ENCODE data around the gene CAVIN3. TPM values are rescaled to one million over a fixed set of nuclear protein-coding genes. Genes with fewer than 3 reads are reported as not detected.
A peak's percentile ranks its signal among the peaks of the same experiment; 100 is the strongest.

The CAVIN3 gene
- total RNA-seq, 1 donor from 2014 or later = 35.0 TPM

DNA sequence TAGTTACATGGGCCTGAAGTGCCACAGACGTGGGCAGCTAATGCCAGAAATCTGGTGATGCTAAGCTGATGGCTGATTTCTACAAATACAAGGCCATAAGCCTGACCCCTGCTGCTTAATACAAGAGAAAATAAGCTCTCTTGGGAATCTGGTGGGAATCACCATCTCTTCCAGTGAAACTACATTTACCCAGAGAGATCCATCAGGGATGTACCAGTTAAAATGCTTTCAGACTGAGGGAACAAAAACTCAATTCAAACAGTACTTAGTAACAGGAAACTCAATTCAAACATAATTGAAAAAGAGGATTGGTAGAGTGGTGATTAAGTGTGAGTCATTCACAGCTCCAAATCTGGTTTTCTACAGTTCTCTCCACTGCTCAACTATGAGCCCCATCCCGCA is 1.7 kb upstream of the CAVIN3 start:
- TF ChIP-seq, protein P1, sequence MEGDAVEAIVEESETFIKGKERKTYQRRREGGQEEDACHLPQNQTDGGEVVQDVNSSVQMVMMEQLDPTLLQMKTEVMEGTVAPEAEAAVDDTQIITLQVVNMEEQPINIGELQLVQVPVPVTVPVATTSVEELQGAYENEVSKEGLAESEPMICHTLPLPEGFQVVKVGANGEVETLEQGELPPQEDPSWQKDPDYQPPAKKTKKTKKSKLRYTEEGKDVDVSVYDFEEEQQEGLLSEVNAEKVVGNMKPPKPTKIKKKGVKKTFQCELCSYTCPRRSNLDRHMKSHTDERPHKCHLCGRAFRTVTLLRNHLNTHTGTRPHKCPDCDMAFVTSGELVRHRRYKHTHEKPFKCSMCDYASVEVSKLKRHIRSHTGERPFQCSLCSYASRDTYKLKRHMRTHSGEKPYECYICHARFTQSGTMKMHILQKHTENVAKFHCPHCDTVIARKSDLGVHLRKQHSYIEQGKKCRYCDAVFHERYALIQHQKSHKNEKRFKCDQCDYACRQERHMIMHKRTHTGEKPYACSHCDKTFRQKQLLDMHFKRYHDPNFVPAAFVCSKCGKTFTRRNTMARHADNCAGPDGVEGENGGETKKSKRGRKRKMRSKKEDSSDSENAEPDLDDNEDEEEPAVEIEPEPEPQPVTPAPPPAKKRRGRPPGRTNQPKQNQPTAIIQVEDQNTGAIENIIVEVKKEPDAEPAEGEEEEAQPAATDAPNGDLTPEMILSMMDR (IDR thresholded peaks at IDR 0.05; ENCODE audit: insufficient read depth, low read length, severe bottlenecking) = no peak
- peaks cover 2% of the 10 kb centered on the region for H3K27me3 ChIP-seq (ENCODE audit: control insufficient read depth, insufficient read depth, low read length)
- H3K36me3 ChIP-seq (ENCODE audit: control insufficient read depth, insufficient read depth, low read length) = no peaks in the 10 kb centered on the region
- peak; percentile 89 for DNase-seq (ENCODE audit: low read depth)
- FAIRE-seq = no peak
- no peak overlapping the region for H3K4me3 ChIP-seq (ENCODE audit: low read depth, low read length)

DNA sequence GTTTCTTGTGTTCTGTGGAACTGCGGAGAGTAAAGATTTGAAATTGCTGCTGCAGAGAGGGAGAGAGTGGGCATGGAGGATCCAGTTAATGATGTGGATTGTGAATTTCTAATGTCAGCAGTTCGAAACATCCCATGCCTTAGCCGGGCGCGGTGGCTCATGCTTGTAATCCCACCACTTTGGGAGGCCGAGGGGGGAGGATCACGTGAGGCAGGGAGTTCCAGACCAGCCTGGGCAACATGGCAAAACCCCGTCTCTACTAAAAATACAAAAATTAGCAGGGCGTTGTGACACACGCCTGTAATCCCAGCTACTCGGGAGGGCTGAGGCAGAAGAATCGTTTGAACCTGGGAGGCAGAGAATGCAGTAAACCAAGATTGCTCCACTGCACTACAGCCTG is 1.1 kb upstream of the CAVIN3 start:
- Histone ChIP-seq H3K36me3 (ENCODE audit: control insufficient read depth, insufficient read depth, low read length) (no peaks in the 10 kb centered on the region), H3K4me3 (ENCODE audit: low read depth, low read length) (no peak overlapping the region), H3K27me3 (ENCODE audit: control insufficient read depth, insufficient read depth, low read length) (peaks cover 2% of the 10 kb centered on the region)
- TF ChIP-seq, protein P1 (IDR thresholded peaks at IDR 0.05; ENCODE audit: insufficient read depth, low read length, severe bottlenecking) = no peak
- no peak for DNase-seq (ENCODE audit: low read depth)
- FAIRE-seq = no peak

DNA sequence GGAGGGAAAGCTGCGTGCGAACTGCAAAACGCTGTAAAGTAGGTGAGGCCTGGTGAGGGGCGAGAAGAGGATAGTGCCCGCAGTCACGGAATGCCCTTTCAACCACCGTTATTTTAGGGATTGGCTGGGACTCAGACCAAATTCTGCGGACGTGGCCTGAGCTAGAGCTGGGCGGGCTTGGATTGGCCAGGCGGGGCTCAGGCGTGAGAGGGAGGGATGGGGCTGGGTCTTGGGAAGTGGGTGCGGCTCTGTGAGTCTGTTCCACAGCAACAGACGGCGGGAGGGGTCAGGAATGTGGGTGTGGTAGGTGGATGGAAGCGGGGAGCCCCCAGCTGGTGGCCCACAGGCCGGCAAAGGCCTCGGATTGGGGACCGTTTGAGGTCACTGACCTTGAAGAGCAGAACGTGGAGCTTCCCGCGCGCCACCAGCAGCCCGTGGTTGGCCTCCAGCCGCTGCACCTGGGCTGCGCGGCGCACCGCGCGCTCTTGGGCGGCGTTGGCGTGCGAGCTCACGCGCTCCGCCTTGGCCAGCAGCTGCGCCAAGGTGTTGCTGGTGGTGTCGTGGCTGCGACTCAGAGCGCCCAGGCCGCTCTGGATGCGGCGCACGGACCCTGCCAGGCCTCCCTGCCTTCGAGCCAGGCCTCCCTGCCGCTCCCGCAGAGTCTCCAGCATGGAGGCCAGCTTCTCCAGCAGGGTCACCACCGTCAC is 444 bp downstream of the CAVIN3 start:
- no peaks in the 10 kb centered on the region for H3K27me3 ChIP-seq (ENCODE audit: control insufficient read depth, insufficient read depth, low read length)
- H3K4me3 ChIP-seq (ENCODE audit: low read depth, low read length) = peak overlapping the region; percentile 59
- TF ChIP-seq, protein P1 (IDR thresholded peaks at IDR 0.05; ENCODE audit: insufficient read depth, low read length, severe bottlenecking) = no peak
- DNase-seq (ENCODE audit: low read depth) (peak; percentile 83), FAIRE-seq (no peak)
- H3K36me3 ChIP-seq (ENCODE audit: control insufficient read depth, insufficient read depth, low read length) = no peaks in the 10 kb centered on the region

DNA sequence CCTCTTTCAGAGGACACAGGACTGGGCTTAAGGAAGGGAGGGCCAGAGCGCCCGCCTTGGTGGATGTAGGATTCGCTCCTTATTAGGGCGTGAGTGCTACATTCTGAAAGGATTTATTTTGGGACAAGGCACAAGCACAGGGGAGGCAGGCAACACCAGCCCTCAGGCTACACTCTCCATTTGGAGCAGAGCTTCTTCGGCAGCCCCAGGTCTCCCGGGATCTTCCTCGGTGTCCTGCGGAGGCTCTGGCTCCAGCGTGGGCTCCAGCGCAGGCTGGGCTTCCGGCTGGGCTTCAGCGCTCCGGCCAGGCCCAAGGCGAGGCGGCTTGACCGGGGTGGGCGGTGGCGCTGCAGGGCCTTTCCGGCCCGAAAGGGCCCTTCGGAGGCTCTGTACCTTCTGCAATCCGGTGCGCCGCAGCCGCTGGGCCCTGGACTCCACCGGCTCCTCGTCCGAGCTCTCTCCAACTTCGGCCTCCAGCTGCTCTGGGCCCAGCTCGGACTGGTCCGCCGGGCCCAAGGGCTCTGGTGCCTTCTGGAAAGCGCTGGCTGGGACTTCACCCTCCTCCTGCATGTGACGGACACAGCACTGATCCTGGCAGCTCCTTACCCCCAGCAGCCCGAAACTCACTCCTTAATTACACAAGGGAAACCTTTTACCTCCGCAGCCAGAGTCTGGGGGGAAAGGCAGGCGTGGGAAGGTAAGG is 1.1 kb downstream of the CAVIN3 start:
- FAIRE-seq (no peak), DNase-seq (ENCODE audit: low read depth) (peak; percentile 11)
- Histone ChIP-seq H3K27me3 (ENCODE audit: control insufficient read depth, insufficient read depth, low read length) (no peaks in the 10 kb centered on the region), H3K4me3 (ENCODE audit: low read depth, low read length) (peak overlapping the region; percentile 59), H3K36me3 (ENCODE audit: control insufficient read depth, insufficient read depth, low read length) (no peaks in the 10 kb centered on the region)
- TF ChIP-seq, protein P1 (IDR thresholded peaks at IDR 0.05; ENCODE audit: insufficient read depth, low read length, severe bottlenecking) = peak; percentile 10

DNA sequence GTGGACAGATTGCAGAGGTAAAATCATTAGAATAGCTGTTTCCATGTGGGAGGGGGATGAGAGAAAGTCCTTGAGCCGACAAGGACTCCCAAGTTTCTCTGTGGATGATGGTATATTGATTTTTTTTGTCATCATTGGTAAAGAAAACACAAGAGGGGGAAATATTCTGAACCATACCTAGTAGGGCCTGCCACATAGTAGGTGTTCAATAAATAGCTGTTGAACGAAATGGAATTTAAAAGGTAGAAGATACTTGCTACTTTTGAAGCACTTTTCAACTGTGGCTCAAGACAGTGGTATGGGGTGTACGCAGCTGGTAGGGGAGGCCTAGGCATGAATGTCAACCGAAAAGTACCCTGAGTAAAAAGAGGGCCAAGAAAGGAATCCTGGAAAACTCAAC is 2.1 kb downstream of the CAVIN3 start:
- DNase-seq (ENCODE audit: low read depth) = no peak
- TF ChIP-seq, protein P1 (IDR thresholded peaks at IDR 0.05; ENCODE audit: insufficient read depth, low read length, severe bottlenecking) = no peak
- Histone ChIP-seq H3K27me3 (ENCODE audit: control insufficient read depth, insufficient read depth, low read length) (no peaks in the 10 kb centered on the region), H3K4me3 (ENCODE audit: low read depth, low read length) (no peak overlapping the region), H3K36me3 (ENCODE audit: control insufficient read depth, insufficient read depth, low read length) (no peaks in the 10 kb centered on the region)
- FAIRE-seq = no peak

All from bronchial epithelial cell (primary cell).